Measurements from ENCODE around the gene CCSER1. TPM values are rescaled to one million over a fixed set of nuclear protein-coding genes. Genes with fewer than 3 reads are reported as not detected.

The CCSER1 gene
- total RNA-seq, 2 donors from 2014 or later: 11.8 to 12.5 TPM

- Histone ChIP-seq H3K27me3 (no peaks in the 10 kb centered on the region), H3K27ac (no peak overlapping the region), H3K9me3 (no peaks in the 10 kb centered on the region), H3K4me3 (no peak overlapping the region), H3K36me3 (no peaks in the 10 kb centered on the region), H3K4me1 (no peaks in the 10 kb centered on the region)
- TF ChIP-seq CTCF (IDR thresholded peaks at IDR 0.05): no peak
- no peak for DNase-seq (ENCODE audit: low spot score)
These were observed 1158.3 kb downstream of the CCSER1 start for GRCh38 chr4:91285487-91285886.

- DNase-seq (ENCODE audit: low spot score): no peak
- TF ChIP-seq CTCF (IDR thresholded peaks at IDR 0.05): no peak
- no peak overlapping the region for H3K4me3 ChIP-seq
- H3K36me3 ChIP-seq: no peaks in the 10 kb centered on the region
- H3K4me1 ChIP-seq: no peaks in the 10 kb centered on the region
- H3K27ac ChIP-seq: no peak overlapping the region
- no peaks in the 10 kb centered on the region for H3K27me3 ChIP-seq
- no peaks in the 10 kb centered on the region for H3K9me3 ChIP-seq
These were observed 1161.6 kb downstream of the CCSER1 start for GRCh38 chr4:91288702-91289311.

DNA sequence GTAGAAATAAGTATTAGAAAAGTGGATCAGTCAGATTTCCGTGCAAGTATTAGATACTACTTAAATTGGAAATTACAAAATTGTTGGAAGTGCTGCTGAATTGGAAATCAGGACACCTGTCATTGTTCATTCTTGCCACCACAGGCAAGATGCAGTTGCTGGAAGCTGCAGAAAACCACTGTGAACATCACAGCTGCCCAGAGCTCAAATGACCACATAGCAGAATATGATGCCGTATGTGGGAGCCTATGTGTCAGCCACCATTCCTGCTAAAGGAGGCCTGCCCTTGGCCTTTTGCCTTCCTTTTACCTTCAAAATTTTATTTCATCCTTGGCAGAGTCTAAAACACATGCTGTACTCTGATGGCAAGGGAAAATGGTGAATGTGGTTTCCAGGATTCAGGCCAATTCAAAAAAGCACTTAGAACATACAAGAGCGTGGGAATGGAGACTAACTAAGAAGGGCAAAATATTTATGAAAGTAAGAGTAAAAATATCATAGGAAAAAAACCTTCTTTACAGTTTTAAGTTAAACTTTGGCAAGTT is 1171.0 kb downstream of the CCSER1 start:
- TF ChIP-seq CTCF (IDR thresholded peaks at IDR 0.05): no peak

GRCh38 chr4:91298824-91299223 is 1171.6 kb downstream of the CCSER1 start:
- Histone ChIP-seq H3K9me3 (no peaks in the 10 kb centered on the region), H3K36me3 (no peaks in the 10 kb centered on the region), H3K4me3 (no peak overlapping the region), H3K27ac (no peak overlapping the region), H3K27me3 (no peaks in the 10 kb centered on the region), H3K4me1 (no peaks in the 10 kb centered on the region)
- DNase-seq (ENCODE audit: low spot score): no peak
- TF ChIP-seq CTCF (IDR thresholded peaks at IDR 0.05): no peak

More for the DNA sequence above, 1171.0 kb downstream of the CCSER1 start:
- H3K36me3 ChIP-seq: no peaks in the 10 kb centered on the region
- no peaks in the 10 kb centered on the region for H3K27me3 ChIP-seq
- no peaks in the 10 kb centered on the region for H3K9me3 ChIP-seq
- H3K27ac ChIP-seq: no peak overlapping the region
- H3K4me3 ChIP-seq: no peak overlapping the region
- no peak for DNase-seq (ENCODE audit: low spot score)
- no peaks in the 10 kb centered on the region for H3K4me1 ChIP-seq

- H3K27me3 ChIP-seq: no peaks in the 10 kb centered on the region
- H3K4me1 ChIP-seq: no peaks in the 10 kb centered on the region
- no peak for TF ChIP-seq CTCF (IDR thresholded peaks at IDR 0.05)
- H3K36me3 ChIP-seq: no peaks in the 10 kb centered on the region
- DNase-seq (ENCODE audit: low spot score): no peak
- no peak overlapping the region for H3K4me3 ChIP-seq
- no peak overlapping the region for H3K27ac ChIP-seq
- no peaks in the 10 kb centered on the region for H3K9me3 ChIP-seq
These were observed 1174.9 kb downstream of the CCSER1 start for GRCh38 chr4:91302120-91302519.

DNA sequence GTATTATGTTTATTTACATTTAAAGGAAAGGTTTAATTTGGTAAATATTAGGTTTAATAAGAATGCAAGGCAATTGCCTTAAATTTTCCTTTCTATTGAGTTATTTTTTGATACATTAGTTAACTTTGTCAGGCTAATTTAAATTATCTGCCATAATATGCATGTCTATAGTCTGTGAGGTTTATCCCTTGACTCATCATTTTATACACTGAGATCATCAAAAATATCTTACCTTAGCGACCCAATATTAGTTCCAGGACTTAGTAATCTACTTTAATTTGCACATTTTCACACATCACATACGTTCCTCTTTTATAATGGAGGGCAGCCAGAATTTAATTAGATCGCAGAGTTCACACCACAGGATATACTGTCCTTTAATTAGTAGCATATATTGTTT is 1177.1 kb downstream of the CCSER1 start:
- no peaks in the 10 kb centered on the region for H3K27me3 ChIP-seq
- no peak for TF ChIP-seq CTCF (IDR thresholded peaks at IDR 0.05)
- no peak overlapping the region for H3K27ac ChIP-seq
- no peak overlapping the region for H3K4me3 ChIP-seq
- no peaks in the 10 kb centered on the region for H3K4me1 ChIP-seq
- H3K9me3 ChIP-seq: no peaks in the 10 kb centered on the region
- H3K36me3 ChIP-seq: no peaks in the 10 kb centered on the region
- no peak for DNase-seq (ENCODE audit: low spot score)
